PC-3 (cell line): ENCODE results near the gene GRK1.

Experiments used
- EZH2 ChIP-seq: fragments of 300-600 bp; sonication (generic); IDR thresholded peaks from one replicate; pipeline ENCODE4 v1.6.1; 2017; ENCODE audit warnings: antibody characterized with exemption, mild to moderate bottlenecking, low read length; ENCODE audit not compliant: unreplicated experiment
- EZH2phosphoT487 ChIP-seq: fragments of 300-600 bp; sonication (generic); IDR thresholded peaks from 2 replicates; pipeline ENCODE4 v1.6.1; 2018; ENCODE audit warnings: mild to moderate bottlenecking, antibody characterized with exemption, low read length, borderline replicate concordance
- TF ChIP-seq, protein P1 (sequence below): fragments of 300-600 bp; sonication (generic); conservative IDR thresholded peaks from 2 replicates; pipeline ENCODE4 v1.5.1; 2017; ENCODE audit warnings: antibody characterized with exemption, low read depth, mild to moderate bottlenecking, low read length

DNA sequence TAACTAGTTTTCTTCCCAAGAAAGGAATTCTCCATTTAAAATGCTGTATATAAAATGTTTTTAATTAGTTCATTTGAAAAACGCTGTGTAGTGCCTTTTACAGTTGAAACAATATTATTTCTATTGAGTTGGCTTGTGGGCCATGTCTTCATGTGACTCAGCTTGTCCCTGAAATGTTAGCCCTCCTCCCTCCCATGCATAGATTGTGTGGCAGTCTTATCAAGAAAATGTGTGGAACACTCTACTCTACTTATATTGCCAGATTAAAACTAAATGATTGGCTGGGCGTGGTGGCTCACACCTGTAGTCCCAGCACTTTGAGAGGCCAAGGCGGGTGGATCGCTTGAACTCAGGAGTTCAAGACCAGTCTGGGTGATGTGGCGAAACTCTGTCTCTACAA lies 49.1 kb upstream of the GRK1 start:
- TF ChIP-seq, protein P1, sequence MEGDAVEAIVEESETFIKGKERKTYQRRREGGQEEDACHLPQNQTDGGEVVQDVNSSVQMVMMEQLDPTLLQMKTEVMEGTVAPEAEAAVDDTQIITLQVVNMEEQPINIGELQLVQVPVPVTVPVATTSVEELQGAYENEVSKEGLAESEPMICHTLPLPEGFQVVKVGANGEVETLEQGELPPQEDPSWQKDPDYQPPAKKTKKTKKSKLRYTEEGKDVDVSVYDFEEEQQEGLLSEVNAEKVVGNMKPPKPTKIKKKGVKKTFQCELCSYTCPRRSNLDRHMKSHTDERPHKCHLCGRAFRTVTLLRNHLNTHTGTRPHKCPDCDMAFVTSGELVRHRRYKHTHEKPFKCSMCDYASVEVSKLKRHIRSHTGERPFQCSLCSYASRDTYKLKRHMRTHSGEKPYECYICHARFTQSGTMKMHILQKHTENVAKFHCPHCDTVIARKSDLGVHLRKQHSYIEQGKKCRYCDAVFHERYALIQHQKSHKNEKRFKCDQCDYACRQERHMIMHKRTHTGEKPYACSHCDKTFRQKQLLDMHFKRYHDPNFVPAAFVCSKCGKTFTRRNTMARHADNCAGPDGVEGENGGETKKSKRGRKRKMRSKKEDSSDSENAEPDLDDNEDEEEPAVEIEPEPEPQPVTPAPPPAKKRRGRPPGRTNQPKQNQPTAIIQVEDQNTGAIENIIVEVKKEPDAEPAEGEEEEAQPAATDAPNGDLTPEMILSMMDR: no peak
- no peak for TF ChIP-seq EZH2
- TF ChIP-seq EZH2phosphoT487: no peak
